Stimulated activated CD8-positive, alpha-beta memory T cell treated with anti-CD3 and anti-CD28 coated beads, Interleukin-7, amount 100 ng/mL, for 48 hours (primary cell): ENCODE data around the gene GEMIN7.
A peak's percentile ranks its signal among the peaks of the same experiment; 100 is the strongest.

Source experiments
- DNase-seq, 2 donors: peaks; one replicate each; pipeline ENCODE4 v3.0.0-alpha.2; 2020; ENCODE audit warnings: low read depth in 1 of 2; ENCODE audit errors: extremely low read depth in 1 of 2

The GEMIN7 gene

GRCh38 chr19:45079063-45079910 lies at the start of gene GEMIN7:
GEMIN7 (plus strand) TSS chr19:45079260; CDS start chr19:45090115, 10,855 bp downstream.
- peak; percentile 67 to 71 for DNase-seq

- no peak for DNase-seq
These were observed 48.2 kb upstream of the GEMIN7 start for GRCh38 chr19:45030825-45031224.

- no peak for DNase-seq
These were observed 46.6 kb upstream of the GEMIN7 start for GRCh38 chr19:45032421-45032820.

- no peak for DNase-seq
These were observed 43.3 kb upstream of the GEMIN7 start for GRCh38 chr19:45035755-45036154.

GRCh38 chr19:45037393-45038169 lies 41.5 kb upstream of the GEMIN7 start:
- no peak for DNase-seq

GRCh38 chr19:45038931-45039893 lies 39.8 kb upstream of the GEMIN7 start, which contains the start of gene CLASRP:
CLASRP (plus strand) TSS chr19:45039045; CDS start chr19:45040213, 1,168 bp downstream.
- peak; percentile 75 to 81 for DNase-seq

- DNase-seq, result no peak
These were observed 38.8 kb upstream of the GEMIN7 start for GRCh38 chr19:45040059-45040771.

- no peak for DNase-seq
These were observed 37.9 kb upstream of the GEMIN7 start for GRCh38 chr19:45041125-45041524.

GRCh38 chr19:45045671-45046353 lies 33.2 kb upstream of the GEMIN7 start:
- DNase-seq, result no peak

GRCh38 chr19:45046355-45046754 lies 32.7 kb upstream of the GEMIN7 start:
- DNase-seq, result no peak

- DNase-seq, result no peak
These were observed 31.8 kb upstream of the GEMIN7 start for GRCh38 chr19:45047188-45047797.

- DNase-seq, result no peak
These were observed 29.9 kb upstream of the GEMIN7 start for GRCh38 chr19:45049073-45049736.

- DNase-seq, result no peak
These were observed 29.0 kb upstream of the GEMIN7 start for GRCh38 chr19:45050036-45050435.

- DNase-seq, result no peak
These were observed 27.0 kb upstream of the GEMIN7 start for GRCh38 chr19:45051929-45052579.

- no peak for DNase-seq
These were observed 22.2 kb upstream of the GEMIN7 start for GRCh38 chr19:45056831-45057230.

GRCh38 chr19:45057444-45057843 lies 21.6 kb upstream of the GEMIN7 start:
- DNase-seq, result no peak

- DNase-seq, result no peak
These were observed 20.4 kb upstream of the GEMIN7 start for GRCh38 chr19:45058622-45059159.
